ENCODE data around the gene ERCC6L.

ERCC6L gene

GRCh38 chrX:72265263-72265662, 26.4 kb upstream of the ERCC6L start:
- DNase-seq (ENCODE audit: extremely low read depth, low read depth): no peak
- TF ChIP-seq, protein P1, sequence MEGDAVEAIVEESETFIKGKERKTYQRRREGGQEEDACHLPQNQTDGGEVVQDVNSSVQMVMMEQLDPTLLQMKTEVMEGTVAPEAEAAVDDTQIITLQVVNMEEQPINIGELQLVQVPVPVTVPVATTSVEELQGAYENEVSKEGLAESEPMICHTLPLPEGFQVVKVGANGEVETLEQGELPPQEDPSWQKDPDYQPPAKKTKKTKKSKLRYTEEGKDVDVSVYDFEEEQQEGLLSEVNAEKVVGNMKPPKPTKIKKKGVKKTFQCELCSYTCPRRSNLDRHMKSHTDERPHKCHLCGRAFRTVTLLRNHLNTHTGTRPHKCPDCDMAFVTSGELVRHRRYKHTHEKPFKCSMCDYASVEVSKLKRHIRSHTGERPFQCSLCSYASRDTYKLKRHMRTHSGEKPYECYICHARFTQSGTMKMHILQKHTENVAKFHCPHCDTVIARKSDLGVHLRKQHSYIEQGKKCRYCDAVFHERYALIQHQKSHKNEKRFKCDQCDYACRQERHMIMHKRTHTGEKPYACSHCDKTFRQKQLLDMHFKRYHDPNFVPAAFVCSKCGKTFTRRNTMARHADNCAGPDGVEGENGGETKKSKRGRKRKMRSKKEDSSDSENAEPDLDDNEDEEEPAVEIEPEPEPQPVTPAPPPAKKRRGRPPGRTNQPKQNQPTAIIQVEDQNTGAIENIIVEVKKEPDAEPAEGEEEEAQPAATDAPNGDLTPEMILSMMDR (IDR thresholded peaks at IDR 0.05; ENCODE audit: low read depth, low read length, missing control alignments): no peak
- no peak overlapping the region for H3K4me3 ChIP-seq (replicated peaks; ENCODE audit: low read depth, low read length)

GRCh38 chrX:72262077-72262476, 23.2 kb upstream of the ERCC6L start:
- no peak for DNase-seq (ENCODE audit: extremely low read depth, low read depth)
- TF ChIP-seq, protein P1 (IDR thresholded peaks at IDR 0.05; ENCODE audit: low read depth, low read length, missing control alignments): no peak
- no peak overlapping the region for H3K4me3 ChIP-seq (replicated peaks; ENCODE audit: low read depth, low read length)

DNA sequence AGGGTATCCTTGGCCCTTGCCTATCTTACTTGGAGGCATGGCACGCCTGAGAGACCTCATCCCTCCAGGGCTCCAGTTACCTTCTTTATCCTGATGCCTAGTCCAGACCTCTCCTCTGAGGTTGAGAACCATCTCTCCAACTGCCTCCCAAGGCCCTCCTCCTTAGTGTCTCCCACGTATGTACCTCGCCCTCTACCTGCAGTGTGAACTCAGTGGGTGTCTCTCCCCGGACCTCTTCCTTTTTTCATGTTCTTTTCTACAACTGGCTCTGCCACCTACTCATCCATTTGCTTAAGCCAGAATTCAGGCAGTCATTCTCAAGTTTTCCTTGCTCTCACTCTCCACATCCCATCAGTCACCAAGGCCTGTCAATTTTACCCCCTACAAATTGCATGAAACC, 21.6 kb upstream of the ERCC6L start:
- H3K4me3 ChIP-seq (replicated peaks; ENCODE audit: low read depth, low read length): no peak overlapping the region
- no peak for DNase-seq (ENCODE audit: extremely low read depth, low read depth)
- TF ChIP-seq, protein P1 (IDR thresholded peaks at IDR 0.05; ENCODE audit: low read depth, low read length, missing control alignments): no peak

GRCh38 chrX:72258174-72258573, 19.3 kb upstream of the ERCC6L start:
- TF ChIP-seq, protein P1 (IDR thresholded peaks at IDR 0.05; ENCODE audit: low read depth, low read length, missing control alignments): no peak
- no peak overlapping the region for H3K4me3 ChIP-seq (replicated peaks; ENCODE audit: low read depth, low read length)
- DNase-seq (ENCODE audit: extremely low read depth, low read depth): peak; percentile 84

GRCh38 chrX:72255864-72256263, 17.0 kb upstream of the ERCC6L start:
- TF ChIP-seq, protein P1 (IDR thresholded peaks at IDR 0.05; ENCODE audit: low read depth, low read length, missing control alignments): no peak
- no peak overlapping the region for H3K4me3 ChIP-seq (replicated peaks; ENCODE audit: low read depth, low read length)
- DNase-seq (ENCODE audit: extremely low read depth, low read depth): no peak

- no peak for DNase-seq (ENCODE audit: extremely low read depth, low read depth)
Measured at GRCh38 chrX:72255445-72255844, 16.6 kb upstream of the ERCC6L start.

DNA sequence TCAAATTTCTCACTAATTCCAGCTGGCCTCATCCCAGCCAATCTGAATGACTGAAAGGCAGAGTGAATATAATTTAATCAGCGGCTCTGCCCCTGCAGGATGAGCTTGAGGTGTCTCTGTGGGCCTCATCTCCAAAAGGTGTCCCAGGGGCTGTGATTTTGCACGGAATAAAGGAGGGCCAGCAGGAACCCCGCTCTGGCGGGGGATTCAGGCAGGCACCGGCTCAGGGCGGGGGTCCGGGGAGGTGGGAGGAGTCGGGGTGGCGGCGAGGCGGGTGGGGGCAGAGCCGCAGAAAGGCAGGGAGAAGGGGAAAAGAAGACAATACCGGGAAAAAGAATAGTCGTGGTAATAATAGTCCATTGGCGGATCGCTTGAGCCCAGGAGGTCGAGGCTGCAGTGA, 16.0 kb upstream of the ERCC6L start:
- H3K4me3 ChIP-seq (replicated peaks; ENCODE audit: low read depth, low read length): no peak overlapping the region
- TF ChIP-seq, protein P1 (IDR thresholded peaks at IDR 0.05; ENCODE audit: low read depth, low read length, missing control alignments): no peak
- DNase-seq (ENCODE audit: extremely low read depth, low read depth): no peak

More at GRCh38 chrX:72255445-72255844, 16.6 kb upstream of the ERCC6L start:
- H3K4me3 ChIP-seq (replicated peaks; ENCODE audit: low read depth, low read length): no peak overlapping the region
- TF ChIP-seq, protein P1 (IDR thresholded peaks at IDR 0.05; ENCODE audit: low read depth, low read length, missing control alignments): no peak

All from HFF-Myc (cell line).